HUES64 (cell line): ENCODE measurements around the gene SSTR5.

ENCODE experiments used
- H3K27ac ChIP-seq: 2 replicates; pipeline ENCODE4 v1.7.0; 2013; ENCODE audit warnings: low read depth, low read length, inconsistent platforms
- H3K27me3 ChIP-seq: 2 replicates; pipeline ENCODE4 v1.6.1; 2013; ENCODE audit warnings: mild to moderate bottlenecking, low read length; ENCODE audit not compliant: insufficient read depth
- H3K36me3 ChIP-seq: 2 replicates; pipeline ENCODE4 v1.6.1; 2013; ENCODE audit warnings: mild to moderate bottlenecking, low read length; ENCODE audit not compliant: insufficient read depth
- H3K4me1 ChIP-seq: 2 replicates; pipeline ENCODE4 v1.6.1; 2013; ENCODE audit warnings: mild to moderate bottlenecking, low read length, moderate library complexity; ENCODE audit not compliant: insufficient read depth
- H3K4me3 ChIP-seq: 2 replicates; pipeline ENCODE4 v1.5.1; 2013; ENCODE audit warnings: mild to moderate bottlenecking, low read length, moderate library complexity
- H3K9ac ChIP-seq: 2 replicates; pipeline ENCODE4 v1.6.1; 2013; ENCODE audit warnings: mild to moderate bottlenecking, low read depth, low read length
- H3K9me3 ChIP-seq: 2 replicates; pipeline ENCODE4 v1.6.1; 2013; ENCODE audit warnings: low read depth, low read length; ENCODE audit not compliant: insufficient read depth
- WGBS: fragments of 150-250, 120-280 bp; methylation state at CpG from one replicate; pipeline ENCODE4 v1.1.7; 2013; ENCODE audit warnings: missing lambda C conversion rate; 5-methylcytosine and 5-hydroxymethylcytosine counted together

SSTR5 gene

GRCh38 chr16:1057252-1057932 lies 15.2 kb upstream of the SSTR5 start:
- no peaks in the 10 kb centered on the region for H3K4me1 ChIP-seq
- H3K27me3 ChIP-seq = no peaks in the 10 kb centered on the region
- 32% methylated on average over 33 of the region's 33 CpGs for WGBS
- H3K9me3 ChIP-seq = no peaks in the 10 kb centered on the region
- no peaks in the 10 kb centered on the region for H3K36me3 ChIP-seq
- H3K4me3 ChIP-seq = no peak overlapping the region
- no peak overlapping the region for H3K9ac ChIP-seq
- no peak overlapping the region for H3K27ac ChIP-seq

GRCh38 chr16:1058216-1058615 lies 14.3 kb upstream of the SSTR5 start:
- H3K27me3 ChIP-seq = no peaks in the 10 kb centered on the region

DNA sequence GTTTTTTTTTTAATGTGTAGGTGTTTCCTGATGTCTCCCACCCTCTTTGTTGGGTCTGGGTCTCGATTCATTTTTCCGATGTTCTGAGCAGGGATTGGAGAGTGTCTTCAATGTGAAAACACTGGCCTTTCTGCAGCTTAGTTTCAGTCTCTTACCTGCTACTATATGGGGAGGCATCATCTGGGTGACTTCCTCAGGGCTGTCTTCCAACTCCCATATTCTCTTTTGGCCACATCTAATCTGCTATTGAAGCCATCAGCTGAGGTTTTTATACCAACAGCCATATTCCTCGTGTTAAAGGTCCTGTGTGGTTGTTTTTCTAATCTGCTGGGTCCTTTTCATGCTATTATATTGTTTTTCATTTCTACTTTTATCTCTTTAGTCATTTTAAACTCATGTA lies 13.2 kb upstream of the SSTR5 start:
- Histone ChIP-seq H3K9ac (no peak overlapping the region), H3K36me3 (no peaks in the 10 kb centered on the region), H3K4me1 (no peaks in the 10 kb centered on the region), H3K9me3 (no peaks in the 10 kb centered on the region), H3K27ac (no peak overlapping the region), H3K27me3 (no peaks in the 10 kb centered on the region), H3K4me3 (no peak overlapping the region)
- 93% methylated on average over 2 of the region's 3 CpGs for whole genome bisulfite sequencing

More at GRCh38 chr16:1058216-1058615, 14.3 kb upstream of the SSTR5 start:
- H3K4me1 ChIP-seq = no peaks in the 10 kb centered on the region
- H3K36me3 ChIP-seq = no peaks in the 10 kb centered on the region
- no peak overlapping the region for H3K27ac ChIP-seq
- 86% methylated on average over 14 of the region's 14 CpGs for WGBS
- no peak overlapping the region for H3K4me3 ChIP-seq
- no peaks in the 10 kb centered on the region for H3K9me3 ChIP-seq
- no peak overlapping the region for H3K9ac ChIP-seq

DNA sequence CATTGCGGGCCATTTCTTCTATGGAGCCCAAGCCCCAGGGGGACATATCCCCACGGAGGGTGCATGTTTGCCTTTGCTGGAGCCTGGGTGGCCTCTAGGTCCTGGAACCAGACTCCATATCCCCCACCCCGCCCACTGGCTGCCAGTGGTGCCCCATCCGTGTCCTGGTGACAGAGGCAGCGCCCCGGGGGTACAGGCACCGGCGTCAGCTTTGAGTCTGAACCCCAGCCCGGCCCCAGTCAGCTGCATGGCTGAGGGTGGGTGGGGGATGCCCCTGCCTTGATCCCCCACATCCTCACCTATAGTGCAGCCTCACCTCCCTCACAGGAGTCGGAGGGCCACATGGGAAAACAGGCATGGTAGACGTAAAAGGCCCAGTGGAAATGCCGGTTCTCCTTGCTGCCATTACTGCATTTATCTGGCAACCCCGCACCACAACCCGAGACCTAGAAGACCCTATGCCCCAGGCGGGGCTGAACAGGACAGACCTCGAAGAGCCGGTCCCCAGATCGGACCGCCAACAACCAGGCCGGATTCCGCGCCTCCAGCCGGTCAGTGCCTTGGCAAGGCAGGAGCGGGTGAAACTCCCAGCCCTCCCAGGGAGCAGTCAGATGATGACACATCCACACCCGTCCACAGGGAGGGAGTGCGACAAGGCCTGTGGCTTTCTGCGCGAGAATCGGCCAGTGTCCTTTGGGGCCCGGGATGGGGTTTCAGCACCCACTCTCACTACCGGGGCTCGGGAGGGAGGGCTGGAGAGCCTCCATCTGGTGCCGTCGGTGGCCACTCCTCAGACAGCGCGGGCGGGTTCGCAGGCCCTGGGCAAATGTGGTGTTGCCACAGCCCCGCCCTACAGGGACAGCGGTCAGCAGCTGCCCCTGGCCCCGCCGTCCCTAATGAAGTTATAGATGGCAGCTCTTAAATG lies 11.9 kb upstream of the SSTR5 start:
- Histone ChIP-seq H3K36me3 (no peaks in the 10 kb centered on the region), H3K4me3 (no peak overlapping the region), H3K27ac (no peak overlapping the region), H3K4me1 (no peaks in the 10 kb centered on the region), H3K9me3 (no peaks in the 10 kb centered on the region), H3K27me3 (no peaks in the 10 kb centered on the region), H3K9ac (no peak overlapping the region)
- 92% methylated on average over 41 of the region's 42 CpGs for WGBS

- Histone ChIP-seq H3K4me1 (no peaks in the 10 kb centered on the region), H3K27me3 (no peaks in the 10 kb centered on the region), H3K9ac (no peak overlapping the region), H3K9me3 (no peaks in the 10 kb centered on the region), H3K27ac (no peak overlapping the region), H3K36me3 (no peaks in the 10 kb centered on the region), H3K4me3 (no peak overlapping the region)
- WGBS = 94% methylated on average over 43 of the region's 43 CpGs
Observed at GRCh38 chr16:1061769-1062505, 10.6 kb upstream of the SSTR5 start.

- Histone ChIP-seq H3K4me3 (no peak overlapping the region), H3K36me3 (no peaks in the 10 kb centered on the region), H3K9ac (no peak overlapping the region), H3K27ac (no peak overlapping the region), H3K9me3 (no peaks in the 10 kb centered on the region), H3K27me3 (no peaks in the 10 kb centered on the region), H3K4me1 (no peaks in the 10 kb centered on the region)
- WGBS = 91% methylated on average over 20 of the region's 20 CpGs
Observed at GRCh38 chr16:1062895-1063294, 9.7 kb upstream of the SSTR5 start.

- no peaks in the 10 kb centered on the region for H3K27me3 ChIP-seq
- no peaks in the 10 kb centered on the region for H3K4me1 ChIP-seq
- WGBS = 85% methylated on average over 21 of the region's 21 CpGs
- H3K36me3 ChIP-seq = no peaks in the 10 kb centered on the region
- no peak overlapping the region for H3K27ac ChIP-seq
- no peaks in the 10 kb centered on the region for H3K9me3 ChIP-seq
- no peak overlapping the region for H3K4me3 ChIP-seq
- H3K9ac ChIP-seq = no peak overlapping the region
Observed at GRCh38 chr16:1063728-1064127, 8.8 kb upstream of the SSTR5 start.

- 0 out of 2 replicates have a peak, but pooled peaks cover 4% of the 10 kb centered on the region for H3K4me1 ChIP-seq
- 91% methylated on average over 55 of the region's 55 CpGs for WGBS
- no peaks in the 10 kb centered on the region for H3K9me3 ChIP-seq
- no peaks in the 10 kb centered on the region for H3K27me3 ChIP-seq
- no peaks in the 10 kb centered on the region for H3K36me3 ChIP-seq
- H3K27ac ChIP-seq = no peak overlapping the region
- H3K4me3 ChIP-seq = no peak overlapping the region
- no peak overlapping the region for H3K9ac ChIP-seq
Observed at GRCh38 chr16:1065469-1066128, 6.9 kb upstream of the SSTR5 start.

DNA sequence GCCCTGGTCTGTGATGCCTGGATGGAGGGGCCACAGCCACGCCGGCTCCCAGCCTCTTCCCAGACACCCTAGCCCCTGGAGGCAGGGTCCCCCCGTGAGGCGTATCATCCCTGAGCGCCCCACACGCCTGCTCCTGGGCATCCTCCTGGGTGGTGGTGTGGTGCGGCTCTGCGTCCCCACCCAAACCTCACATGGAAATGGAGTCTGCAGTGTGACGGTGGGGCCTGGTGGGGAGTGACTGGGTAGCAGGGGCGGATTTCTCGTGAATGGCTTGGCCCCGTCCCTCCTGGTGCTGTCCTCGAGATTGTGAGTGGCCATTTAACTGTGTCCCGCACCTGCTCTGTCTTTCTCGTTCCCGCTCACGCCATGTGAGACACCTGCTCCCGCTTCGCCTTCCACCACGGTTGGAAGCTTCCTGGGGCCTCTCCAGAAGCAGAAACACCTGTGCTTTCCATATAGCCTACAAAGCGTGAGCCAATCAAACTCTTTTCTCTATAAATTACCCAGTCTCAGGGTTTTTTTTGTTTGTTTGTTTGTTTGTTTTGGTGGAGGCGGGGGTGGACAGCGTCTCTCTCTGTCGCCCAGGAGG lies 5.9 kb upstream of the SSTR5 start:
- H3K4me1 ChIP-seq = 0 out of 2 replicates have a peak, but pooled peaks cover 6% of the 10 kb centered on the region
- H3K27ac ChIP-seq = no peak overlapping the region

GRCh38 chr16:1067629-1068028 lies 4.9 kb upstream of the SSTR5 start:
- Histone ChIP-seq H3K9ac (no peak overlapping the region), H3K27me3 (peaks cover 10% of the 10 kb centered on the region), H3K4me1 (0 out of 2 replicates have a peak, but pooled peaks cover 6% of the 10 kb centered on the region), H3K9me3 (no peaks in the 10 kb centered on the region), H3K36me3 (no peaks in the 10 kb centered on the region), H3K27ac (no peak overlapping the region), H3K4me3 (no peak overlapping the region)
- 81% methylated on average over 15 of the region's 15 CpGs for WGBS

More for the DNA sequence above, 5.9 kb upstream of the SSTR5 start:
- Histone ChIP-seq H3K36me3 (no peaks in the 10 kb centered on the region), H3K9ac (no peak overlapping the region), H3K9me3 (no peaks in the 10 kb centered on the region), H3K27me3 (0 out of 2 replicates have a peak, but pooled peaks cover 3% of the 10 kb centered on the region), H3K4me3 (no peak overlapping the region)
- 91% methylated on average over 23 of the region's 24 CpGs for WGBS
